GM12872 (cell line): ENCODE measurements around the gene STMN1.

ENCODE experiments used
- CTCF ChIP-seq: IDR thresholded peaks from 3 replicates; pipeline ENCODE4 v1.5.1; 2011; ENCODE audit warnings: low read depth, mild to moderate bottlenecking, low read length, moderate library complexity; ENCODE audit not compliant: insufficient read depth

STMN1 gene

GRCh38 chr1:25913206-25913605, 7.0 kb upstream of the STMN1 start:
- TF ChIP-seq CTCF, result no peak

GRCh38 chr1:25912076-25912831, 6.0 kb upstream of the STMN1 start:
- TF ChIP-seq CTCF, result no peak

GRCh38 chr1:25911162-25911561, 4.9 kb upstream of the STMN1 start:
- TF ChIP-seq CTCF, result no peak

GRCh38 chr1:25909040-25909439, 2.8 kb upstream of the STMN1 start:
- no peak for TF ChIP-seq CTCF

- TF ChIP-seq CTCF, result no peak
Observed at GRCh38 chr1:25908161-25908560, 1.9 kb upstream of the STMN1 start.

GRCh38 chr1:25907601-25908000, 1.4 kb upstream of the STMN1 start:
- TF ChIP-seq CTCF, result no peak

- no peak for TF ChIP-seq CTCF
Observed at GRCh38 chr1:25906644-25907300, 553 bp upstream of the STMN1 start.
